Muscle layer of colon (tissue), 2 donors: Measurements from ENCODE around the gene ITIH3.
A peak's percentile ranks its signal among the peaks of the same experiment; 100 is the strongest.

ENCODE experiments used
- H3K27ac ChIP-seq: one replicate; pipeline ENCODE4 v1.7.0; 2013; ENCODE audit warnings: low read depth, mild to moderate bottlenecking, low read length, moderate library complexity
- H3K27me3 ChIP-seq, 2 donors: one replicate each; pipeline ENCODE4 v1.7.0; 2013; ENCODE audit warnings: low read length in 2 of 2, mild to moderate bottlenecking in 2 of 2; ENCODE audit not compliant: insufficient read depth in 2 of 2, control insufficient read depth in 1 of 2
- H3K36me3 ChIP-seq: one replicate; pipeline ENCODE4 v1.7.0; 2013; ENCODE audit warnings: mild to moderate bottlenecking, low read length; ENCODE audit not compliant: insufficient read depth
- H3K4me1 ChIP-seq: one replicate; pipeline ENCODE4 v1.7.0; 2013; ENCODE audit warnings: mild to moderate bottlenecking, low read length; ENCODE audit not compliant: insufficient read depth
- H3K4me3 ChIP-seq, 2 donors: one replicate each; pipeline ENCODE4 v1.7.0; 2013; ENCODE audit warnings: low read length in 2 of 2, low read depth in 1 of 2, mild to moderate bottlenecking in 1 of 2, moderate library complexity in 1 of 2
- H3K9ac ChIP-seq: one replicate; pipeline ENCODE4 v1.7.0; 2013; ENCODE audit warnings: low read length
- H3K9me3 ChIP-seq: one replicate; pipeline ENCODE4 v1.7.0; 2013; ENCODE audit warnings: mild to moderate bottlenecking, low read length
- donor health status: abdominal sarcoma.
- donor health status: Adenocarcinoma of cecum.

ITIH3 gene

DNA sequence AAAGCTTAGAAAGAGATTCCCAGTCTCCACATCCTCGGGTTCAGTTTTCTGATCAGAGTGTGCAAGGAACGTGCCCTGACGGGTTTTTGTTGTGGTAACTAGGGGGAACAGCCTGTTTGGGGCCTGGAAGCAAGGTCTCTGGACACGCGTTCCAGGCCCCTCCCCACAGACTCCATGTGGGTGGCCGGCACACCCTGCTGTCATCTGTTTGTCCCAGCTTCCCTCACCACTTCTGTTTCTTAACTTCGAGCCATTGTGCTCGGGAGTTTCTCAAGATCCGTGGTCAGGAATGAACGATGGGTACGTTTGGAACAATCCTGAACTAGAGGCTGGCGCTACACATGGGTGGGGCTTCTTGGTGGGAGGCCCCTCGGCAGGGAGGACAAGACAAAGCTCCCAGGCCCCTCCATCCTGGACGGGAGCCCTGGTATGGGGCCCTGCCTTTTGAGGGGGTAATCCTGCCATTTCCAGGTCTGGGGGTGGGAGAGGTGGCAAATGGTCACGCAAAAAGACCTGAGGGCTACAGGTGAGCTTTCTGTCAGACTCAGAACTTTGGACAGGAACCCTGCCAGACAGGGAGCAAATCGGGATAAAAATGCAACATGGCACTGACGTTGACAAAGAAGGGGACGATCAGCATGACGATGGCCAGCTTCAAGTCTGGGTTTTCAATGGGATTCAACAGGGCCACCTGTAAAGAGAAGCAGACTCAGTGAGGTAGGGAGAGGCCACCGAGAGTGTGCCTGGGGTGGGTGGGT lies 48.7 kb downstream of the ITIH3 start:
- H3K4me1 ChIP-seq: peaks cover 23% of the 10 kb centered on the region

DNA sequence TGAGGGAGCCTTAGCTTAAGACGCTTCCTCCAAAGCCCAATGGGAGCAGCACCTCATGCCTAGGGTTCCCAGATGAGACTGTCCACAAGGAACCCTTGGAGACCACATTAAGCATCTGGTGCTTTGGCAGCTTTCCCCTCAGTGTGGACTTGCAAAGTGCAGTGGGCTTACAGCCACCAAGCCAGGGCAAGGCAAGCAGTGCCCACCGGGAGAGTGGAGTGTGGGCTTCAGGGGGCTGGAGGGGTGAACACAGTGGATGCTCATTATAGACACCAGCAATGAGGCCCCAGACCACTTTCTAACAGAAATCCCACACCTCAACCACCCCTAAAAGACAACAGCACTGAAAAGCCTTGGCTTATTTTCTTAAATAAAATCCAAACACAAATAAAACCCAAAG lies 49.3 kb downstream of the ITIH3 start:
- H3K4me3 ChIP-seq: no peak overlapping the region
- H3K36me3 ChIP-seq: peaks cover 32% of the 10 kb centered on the region
- no peak overlapping the region for H3K9ac ChIP-seq
- no peaks in the 10 kb centered on the region for H3K9me3 ChIP-seq
- H3K4me1 ChIP-seq: peaks cover 23% of the 10 kb centered on the region
- no peak overlapping the region for H3K27ac ChIP-seq
- no peaks in the 10 kb centered on the region for H3K27me3 ChIP-seq

More for the DNA sequence above, 48.7 kb downstream of the ITIH3 start:
- Histone ChIP-seq H3K9me3 (no peaks in the 10 kb centered on the region), H3K9ac (no peak overlapping the region), H3K36me3 (peaks cover 38% of the 10 kb centered on the region), H3K4me3 (no peak overlapping the region), H3K27me3 (no peaks in the 10 kb centered on the region), H3K27ac (no peak overlapping the region)

DNA sequence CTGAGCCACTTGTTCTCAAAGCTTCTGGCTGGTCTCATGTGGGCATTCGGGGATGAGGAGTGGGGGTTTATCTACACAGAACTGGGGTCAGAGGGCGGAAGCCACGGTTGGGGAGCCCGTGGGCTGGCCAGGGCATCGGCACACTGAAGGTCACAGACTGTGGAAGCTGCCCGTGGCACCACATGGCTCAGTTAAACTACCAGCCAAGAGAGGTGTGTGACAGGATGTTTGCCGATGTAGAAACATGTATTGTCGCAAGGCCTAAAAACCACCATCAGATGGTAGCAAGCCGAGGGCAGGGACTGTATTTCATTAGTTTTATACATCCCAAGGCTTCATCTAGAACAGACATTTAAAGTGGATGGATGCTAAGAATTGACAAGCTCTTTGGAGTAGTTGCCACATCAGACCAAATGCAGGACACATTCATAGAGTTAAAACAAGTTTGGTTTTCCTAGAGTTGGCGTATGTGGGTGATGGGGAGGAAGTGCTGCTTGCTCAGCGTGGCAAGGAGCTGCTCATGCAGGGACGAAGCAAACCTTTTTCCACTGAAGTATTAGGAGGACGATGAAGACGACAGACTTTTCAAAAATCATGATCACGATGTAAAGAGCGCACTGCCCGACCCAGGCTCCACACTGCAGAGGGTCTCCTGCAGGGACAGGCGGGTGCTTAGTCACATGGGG lies 49.8 kb downstream of the ITIH3 start:
- Histone ChIP-seq H3K36me3 (peaks cover 32% of the 10 kb centered on the region), H3K4me1 (peaks cover 23% of the 10 kb centered on the region), H3K9me3 (no peaks in the 10 kb centered on the region), H3K27ac (no peak overlapping the region), H3K9ac (no peak overlapping the region), H3K27me3 (no peaks in the 10 kb centered on the region), H3K4me3 (no peak overlapping the region)

DNA sequence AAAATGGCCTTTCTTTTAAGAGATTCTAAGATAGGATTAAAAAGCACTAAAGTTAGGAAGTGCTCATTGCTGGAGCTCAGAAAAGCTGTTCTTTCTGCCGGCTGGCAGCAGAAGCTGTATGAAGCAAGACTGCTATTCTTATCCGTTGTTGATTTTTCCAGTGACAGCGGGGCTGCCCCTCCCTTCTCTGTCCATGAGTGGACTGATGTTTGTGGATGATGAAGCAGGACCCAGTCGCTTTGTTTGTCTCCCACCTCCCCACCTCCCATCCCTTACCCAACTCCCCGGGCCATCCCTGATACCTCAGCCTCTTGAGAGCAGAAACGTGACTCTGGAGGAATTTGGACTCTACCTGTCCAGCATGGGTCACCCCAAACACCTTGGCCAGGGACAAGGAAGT lies 50.6 kb downstream of the ITIH3 start:
- Histone ChIP-seq H3K36me3 (peaks cover 36% of the 10 kb centered on the region), H3K4me3 (no peak overlapping the region), H3K4me1 (peaks cover 23% of the 10 kb centered on the region), H3K27me3 (no peaks in the 10 kb centered on the region), H3K9me3 (no peaks in the 10 kb centered on the region), H3K27ac (peak overlapping the region; percentile 19), H3K9ac (no peak overlapping the region)

DNA sequence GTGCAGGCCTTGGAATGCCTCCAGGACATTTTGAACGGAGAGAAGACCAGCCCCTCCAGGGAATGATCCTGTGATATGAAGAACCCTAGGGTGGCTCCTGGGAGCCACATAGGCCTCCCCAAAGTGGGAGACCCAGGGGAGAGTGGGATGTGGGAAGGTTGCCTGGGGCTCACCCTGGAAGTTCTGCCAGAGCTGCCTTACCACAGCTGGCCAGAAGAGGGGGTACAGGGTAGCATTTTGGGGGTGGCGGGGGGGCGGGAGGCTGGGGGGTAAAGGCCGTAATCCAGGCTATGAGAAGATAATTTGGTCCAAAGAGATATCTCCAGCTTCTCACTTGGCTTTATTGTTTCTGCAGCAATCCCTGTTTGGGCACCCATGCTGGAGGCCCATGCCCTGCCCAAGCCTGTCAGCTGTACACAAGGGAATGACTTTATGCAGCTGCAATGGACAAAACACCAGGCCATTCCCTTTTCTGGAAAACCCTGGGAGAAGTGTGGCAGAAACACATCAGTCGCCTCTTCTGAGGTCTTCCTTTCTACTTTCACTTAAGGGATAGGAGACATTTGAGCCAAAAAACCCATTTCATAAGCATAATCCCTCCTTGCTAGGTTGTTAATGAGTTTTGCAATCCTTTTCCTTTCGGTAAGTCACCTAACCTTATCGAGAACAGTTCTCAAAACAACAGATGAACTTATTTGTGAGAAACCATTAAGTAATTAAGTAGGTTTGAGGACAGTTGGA lies 51.3 kb downstream of the ITIH3 start:
- no peak overlapping the region for H3K9ac ChIP-seq
- H3K27ac ChIP-seq: peak overlapping the region; percentile 19
- H3K4me3 ChIP-seq: no peak overlapping the region
- no peaks in the 10 kb centered on the region for H3K9me3 ChIP-seq
- peaks cover 33% of the 10 kb centered on the region for H3K36me3 ChIP-seq
- peaks cover 23% of the 10 kb centered on the region for H3K4me1 ChIP-seq
- H3K27me3 ChIP-seq: no peaks in the 10 kb centered on the region

DNA sequence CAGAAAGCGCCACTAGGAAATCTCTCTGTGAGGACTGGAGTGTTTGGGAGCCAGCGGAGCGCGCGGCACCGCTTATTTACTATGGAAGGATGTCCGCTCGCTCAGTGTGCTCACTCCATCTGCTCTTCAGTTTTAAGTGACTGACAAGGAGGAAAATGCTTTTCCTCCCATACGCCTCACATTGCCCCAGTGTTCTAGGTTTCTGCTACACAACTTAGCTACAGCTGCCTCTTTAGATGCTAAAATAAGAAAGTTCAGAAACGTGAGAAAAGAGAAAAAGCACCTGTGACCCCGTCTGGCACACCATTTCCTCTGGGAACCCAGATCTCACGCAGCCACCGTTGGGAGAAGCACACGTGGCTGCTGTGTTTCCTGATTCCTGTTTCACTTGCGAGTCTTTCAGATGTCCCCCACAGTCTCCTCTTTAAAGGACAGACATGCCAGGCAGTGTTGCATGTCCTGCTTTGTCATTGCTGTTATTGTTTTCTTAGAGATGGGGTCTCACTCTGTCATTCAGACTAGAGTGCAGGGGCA lies 51.9 kb downstream of the ITIH3 start:
- Histone ChIP-seq H3K9ac (no peak overlapping the region), H3K27me3 (no peaks in the 10 kb centered on the region), H3K9me3 (no peaks in the 10 kb centered on the region), H3K4me3 (no peak overlapping the region), H3K27ac (no peak overlapping the region), H3K4me1 (peaks cover 23% of the 10 kb centered on the region), H3K36me3 (peaks cover 31% of the 10 kb centered on the region)

DNA sequence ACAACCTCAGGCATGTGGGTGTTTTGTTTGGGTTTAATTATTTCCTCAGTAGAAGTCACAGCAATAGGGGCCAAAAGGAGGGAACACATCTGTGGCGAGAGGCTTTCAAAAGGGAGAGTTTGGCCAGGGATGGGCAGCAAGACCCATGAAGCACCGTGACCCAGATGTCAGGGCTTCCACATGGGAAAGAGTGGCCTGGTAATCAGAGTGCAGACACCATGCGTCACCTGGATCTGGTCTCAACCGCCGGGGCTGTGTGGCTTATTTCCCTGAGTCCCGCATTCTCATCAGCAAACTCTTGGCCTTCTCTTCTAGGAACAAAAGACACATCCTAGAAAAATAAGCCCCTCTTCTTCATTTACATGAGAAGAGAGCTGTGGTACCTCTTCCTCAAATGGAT lies 52.6 kb downstream of the ITIH3 start:
- Histone ChIP-seq H3K9me3 (no peaks in the 10 kb centered on the region), H3K36me3 (peaks cover 31% of the 10 kb centered on the region), H3K9ac (no peak overlapping the region), H3K27me3 (no peaks in the 10 kb centered on the region), H3K4me1 (peaks cover 23% of the 10 kb centered on the region), H3K4me3 (no peak overlapping the region), H3K27ac (no peak overlapping the region)

DNA sequence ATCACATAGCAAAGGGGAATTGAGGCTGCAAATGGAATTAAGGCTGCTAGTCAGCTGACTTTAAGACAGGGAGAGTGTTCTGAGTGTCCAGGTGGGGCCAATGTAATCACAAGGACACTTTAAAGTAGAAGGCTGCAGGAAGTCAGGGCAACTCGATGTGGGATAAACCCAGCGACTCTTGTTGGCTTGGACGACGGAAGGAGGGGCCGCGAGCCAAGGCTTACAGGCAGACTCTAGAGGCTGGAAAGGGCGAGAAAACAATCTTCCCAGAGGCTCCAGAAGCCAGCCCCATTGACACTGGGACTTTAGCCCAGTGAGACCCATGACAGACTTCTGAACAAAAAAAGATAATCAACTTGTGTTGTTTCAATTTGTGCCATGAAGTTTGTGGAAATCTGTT lies 53.1 kb downstream of the ITIH3 start:
- Histone ChIP-seq H3K9ac (no peak overlapping the region), H3K36me3 (peaks cover 31% of the 10 kb centered on the region), H3K4me1 (peaks cover 23% of the 10 kb centered on the region), H3K27me3 (no peaks in the 10 kb centered on the region), H3K4me3 (no peak overlapping the region), H3K27ac (no peak overlapping the region), H3K9me3 (no peaks in the 10 kb centered on the region)

DNA sequence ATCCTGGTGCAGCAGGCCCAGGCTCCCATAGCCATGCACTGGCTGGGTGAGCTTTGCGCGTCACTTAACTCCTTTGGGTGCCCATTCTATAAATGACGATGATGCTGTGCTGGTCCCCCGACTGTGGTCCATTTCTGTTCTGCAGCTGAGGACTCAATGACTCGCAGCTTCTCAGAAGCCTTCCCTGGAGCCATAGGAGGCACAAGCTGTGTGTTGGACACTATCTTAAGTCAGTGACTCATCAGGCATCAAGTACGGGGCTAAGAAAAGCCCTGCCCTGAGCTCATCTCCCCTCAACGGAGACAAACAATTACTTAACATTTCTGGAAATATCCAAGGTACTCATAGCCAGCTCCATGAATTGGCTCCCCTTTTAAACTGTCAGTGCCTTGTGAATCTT lies 54.0 kb downstream of the ITIH3 start:
- Histone ChIP-seq H3K27ac (no peak overlapping the region), H3K9ac (no peak overlapping the region), H3K27me3 (no peaks in the 10 kb centered on the region), H3K4me3 (no peak overlapping the region), H3K4me1 (peaks cover 23% of the 10 kb centered on the region), H3K36me3 (peaks cover 26% of the 10 kb centered on the region), H3K9me3 (no peaks in the 10 kb centered on the region)

DNA sequence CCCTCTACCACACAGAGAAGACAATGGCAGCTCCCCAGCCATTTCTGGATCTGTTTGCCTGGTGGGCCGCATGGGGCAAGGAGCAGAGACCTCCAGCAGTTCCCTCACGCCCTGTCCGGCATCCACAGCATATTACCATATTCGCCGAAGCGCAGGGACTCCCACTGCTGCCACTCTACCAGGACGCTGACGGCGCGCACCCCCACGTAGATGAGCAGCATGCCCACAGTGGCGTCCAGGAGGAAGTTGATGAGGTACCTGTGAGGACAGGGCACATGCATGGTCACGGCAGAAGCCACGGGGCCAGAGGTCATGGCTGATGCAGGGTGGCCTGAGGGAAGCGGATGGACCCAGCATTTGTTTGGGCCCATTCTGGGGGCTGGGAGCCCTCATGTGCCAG lies 55.1 kb downstream of the ITIH3 start:
- no peak overlapping the region for H3K27ac ChIP-seq
- H3K4me1 ChIP-seq: peaks cover 18% of the 10 kb centered on the region
- no peaks in the 10 kb centered on the region for H3K9me3 ChIP-seq
- H3K4me3 ChIP-seq: no peak overlapping the region
- no peaks in the 10 kb centered on the region for H3K27me3 ChIP-seq
- no peak overlapping the region for H3K9ac ChIP-seq
- peaks cover 27% of the 10 kb centered on the region for H3K36me3 ChIP-seq

DNA sequence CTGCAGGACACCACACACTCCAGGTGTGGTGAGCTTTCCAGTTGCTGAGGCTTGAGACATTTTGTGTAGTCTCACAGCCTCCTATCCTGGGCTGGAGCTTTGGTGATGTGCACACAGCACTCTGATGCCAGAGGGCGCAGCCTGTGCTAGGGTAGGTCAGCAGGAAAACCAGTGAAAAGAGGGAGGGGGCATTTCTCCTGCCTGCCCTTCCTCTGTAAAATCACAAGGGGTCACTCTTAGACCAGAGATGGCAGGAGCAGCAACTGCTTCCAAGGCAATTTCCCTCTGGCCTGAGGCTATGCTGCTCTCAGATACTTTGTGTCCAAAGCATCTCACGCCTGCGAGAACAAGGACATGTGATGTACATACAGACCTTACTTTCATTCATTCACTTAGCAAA lies 56.8 kb downstream of the ITIH3 start:
- Histone ChIP-seq H3K4me1 (peaks cover 1% of the 10 kb centered on the region), H3K4me3 (no peak overlapping the region), H3K27me3 (no peaks in the 10 kb centered on the region), H3K9me3 (no peaks in the 10 kb centered on the region), H3K9ac (no peak overlapping the region), H3K36me3 (peaks cover 30% of the 10 kb centered on the region), H3K27ac (no peak overlapping the region)
